Mesendoderm (in vitro differentiated cells): ENCODE data around the gene ATMIN.

ENCODE experiments used
- DNase-seq: peaks from one replicate; pipeline ENCODE4 v3.0.0; 2013
- H2AK5ac ChIP-seq: 2 replicates; pipeline ENCODE4 v1.6.1; 2013; ENCODE audit warnings: low read length, inconsistent platforms
- H2BK120ac ChIP-seq: 2 replicates; pipeline ENCODE4 v1.6.1; 2013; ENCODE audit warnings: low read depth, mild to moderate bottlenecking, low read length, moderate library complexity, mixed read lengths
- H2BK15ac ChIP-seq: replicated peaks from 2 replicates; pipeline ENCODE4 v1.6.1; 2013; ENCODE audit warnings: low read depth, mild to moderate bottlenecking, moderate library complexity
- H2BK5ac ChIP-seq: 2 replicates; pipeline ENCODE4 v1.6.1; 2013; ENCODE audit warnings: low read length, inconsistent platforms
- H3K18ac ChIP-seq: 2 replicates; pipeline ENCODE4 v1.6.1; 2013; ENCODE audit warnings: mild to moderate bottlenecking, low read length, mixed read lengths
- H3K23ac ChIP-seq: one replicate; pipeline ENCODE4 v1.6.1; 2013; ENCODE audit warnings: low read length
- H3K27ac ChIP-seq: 2 replicates; pipeline ENCODE4 v1.5.1; 2013; ENCODE audit warnings: low read depth, mild to moderate bottlenecking, inconsistent platforms, low read length, moderate library complexity
- H3K27me3 ChIP-seq: 2 replicates; pipeline ENCODE4 v1.6.1; 2013; ENCODE audit warnings: low read length, control low read depth, mild to moderate bottlenecking, inconsistent platforms; ENCODE audit not compliant: insufficient read depth, poor library complexity
- H3K36me3 ChIP-seq: 2 replicates; pipeline ENCODE4 v1.6.1; 2013; ENCODE audit warnings: low read length, inconsistent platforms; ENCODE audit not compliant: control insufficient read depth, insufficient read depth
- H3K4ac ChIP-seq: one replicate; pipeline ENCODE4 v1.6.1; 2013; ENCODE audit warnings: low read depth, mild to moderate bottlenecking, low read length, moderate library complexity
- H3K4me1 ChIP-seq: 2 replicates; pipeline ENCODE4 v1.6.1; 2013; ENCODE audit warnings: low read depth, low read length, inconsistent platforms; ENCODE audit not compliant: control insufficient read depth
- H3K4me2 ChIP-seq: 2 replicates; pipeline ENCODE4 v1.6.1; 2013; ENCODE audit warnings: low read length
- H3K4me3 ChIP-seq: 2 replicates; pipeline ENCODE4 v1.5.1; 2013; ENCODE audit warnings: mild to moderate bottlenecking, low read length
- H3K56ac ChIP-seq: one replicate; pipeline ENCODE4 v1.6.1; 2013; ENCODE audit warnings: low read length
- H3K79me1 ChIP-seq: 2 replicates; pipeline ENCODE4 v1.6.1; 2013; ENCODE audit warnings: low read length, inconsistent platforms
- H3K79me2 ChIP-seq: 2 replicates; pipeline ENCODE4 v1.6.1; 2013; ENCODE audit warnings: mild to moderate bottlenecking, low read length; ENCODE audit not compliant: control insufficient read depth, insufficient read depth
- H3K9ac ChIP-seq: 2 replicates; pipeline ENCODE4 v1.6.1; 2013; ENCODE audit warnings: low read length, inconsistent platforms
- H4K5ac ChIP-seq: one replicate; pipeline ENCODE4 v1.6.1; 2013; ENCODE audit warnings: low read length
- H4K8ac ChIP-seq: one replicate; pipeline ENCODE4 v1.6.1; 2013; ENCODE audit warnings: low read depth, mild to moderate bottlenecking, control low read depth, low read length, moderate library complexity
- WGBS: extraction: QIAGEN DNeasy Blood & Tissue Kit; methylation state at CpG from one replicate; pipeline ENCODE4 v1.1.7; 2013; ENCODE audit warnings: low lambda C conversion rate, missing lambda C conversion rate; ENCODE audit not compliant: insufficient coverage; ENCODE audit errors: extremely low coverage; 5-methylcytosine and 5-hydroxymethylcytosine counted together

Gene ATMIN

GRCh38 chr16:81006813-81007695, 28.6 kb upstream of the ATMIN start, which contains the start of the genes CENPN and CMC2:
Gene CENPN, plus strand, starts transcription at chr16:81007214. Its CDS starts 4,726 bp downstream, at chr16:81011940.
Gene CMC2, minus strand, starts transcription at chr16:81006885. Its CDS starts 9,491 bp downstream, at chr16:80997394.
- no peaks in the 10 kb centered on the region for H3K27me3 ChIP-seq
- no CpG with 5 or more reads among the region's 75 CpGs for WGBS
- no peaks in the 10 kb centered on the region for H3K4me1 ChIP-seq
- no peak within 1 kb of the TSS for H2BK120ac ChIP-seq
- peaks cover 2% of the 10 kb centered on the region for H3K36me3 ChIP-seq
- peaks cover 67% of the 10 kb centered on the region for H3K79me2 ChIP-seq
- peaks cover 18% of the 10 kb centered on the region for H3K79me1 ChIP-seq
- DNase-seq = peak; percentile 99
- no peak within 1 kb of the TSS for H2BK15ac ChIP-seq
- H3K9ac ChIP-seq = peak within 1 kb of the TSS; percentile 94
- peak within 1 kb of the TSS; percentile 65 for H3K18ac ChIP-seq
- peak within 1 kb of the TSS; percentile 80 for H3K4me2 ChIP-seq
- peak within 1 kb of the TSS; percentile 93 for H3K4me3 ChIP-seq
- no peak within 1 kb of the TSS for H2AK5ac ChIP-seq
- peak within 1 kb of the TSS; percentile 83 for H3K23ac ChIP-seq
- peak within 1 kb of the TSS; percentile 85 for H3K27ac ChIP-seq
- peak within 1 kb of the TSS; percentile 99 for H2BK5ac ChIP-seq
- peak within 1 kb of the TSS; percentile 56 for H3K4ac ChIP-seq
- no peak within 1 kb of the TSS for H4K5ac ChIP-seq
- H4K8ac ChIP-seq = no peak within 1 kb of the TSS
- H3K56ac ChIP-seq = peak within 1 kb of the TSS; percentile 100

DNA sequence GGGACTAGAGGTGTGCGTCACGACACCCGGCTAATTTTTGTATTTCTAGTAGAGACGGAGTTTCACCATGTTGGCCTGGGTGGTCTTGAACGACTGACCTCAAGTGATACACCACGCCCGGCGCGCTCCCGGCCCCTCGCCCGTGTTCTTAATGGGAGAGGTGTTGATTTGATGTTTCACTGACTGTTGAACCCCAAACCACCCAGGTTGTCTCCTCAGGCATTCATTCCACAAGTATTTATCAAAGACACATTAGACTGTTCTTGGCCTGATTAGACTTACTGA, 27.2 kb upstream of the ATMIN start:
- H4K8ac ChIP-seq = no peak overlapping the region
- no peak overlapping the region for H3K18ac ChIP-seq
- H2BK15ac ChIP-seq = no peak overlapping the region
- H2BK120ac ChIP-seq = no peak overlapping the region
- H3K27me3 ChIP-seq = no peaks in the 10 kb centered on the region
- H3K9ac ChIP-seq = peak overlapping the region; percentile 94
- WGBS = no CpG with 5 or more reads among the region's 12 CpGs
- H3K79me2 ChIP-seq = peaks cover 57% of the 10 kb centered on the region
- H3K4me2 ChIP-seq = no peak overlapping the region
- no peak overlapping the region for H2AK5ac ChIP-seq
- H3K27ac ChIP-seq = no peak overlapping the region
- H3K56ac ChIP-seq = peak overlapping the region; percentile 95
- peaks cover 15% of the 10 kb centered on the region for H3K79me1 ChIP-seq
- no peak overlapping the region for H3K23ac ChIP-seq
- peaks cover 4% of the 10 kb centered on the region for H3K36me3 ChIP-seq
- DNase-seq = no peak
- no peak overlapping the region for H2BK5ac ChIP-seq
- no peak overlapping the region for H3K4me3 ChIP-seq
- no peak overlapping the region for H3K4ac ChIP-seq
- no peaks in the 10 kb centered on the region for H3K4me1 ChIP-seq
- H4K5ac ChIP-seq = no peak overlapping the region

GRCh38 chr16:81012974-81013373, 22.7 kb upstream of the ATMIN start:
- Histone ChIP-seq H2BK15ac (no peak overlapping the region), H3K79me2 (peaks cover 27% of the 10 kb centered on the region), H2AK5ac (no peak overlapping the region), H2BK5ac (no peak overlapping the region), H4K8ac (no peak overlapping the region), H3K4ac (no peak overlapping the region), H3K79me1 (peaks cover 14% of the 10 kb centered on the region), H3K4me2 (no peak overlapping the region), H3K9ac (no peak overlapping the region), H3K4me1 (no peaks in the 10 kb centered on the region), H3K27ac (no peak overlapping the region), H3K18ac (no peak overlapping the region), H3K27me3 (no peaks in the 10 kb centered on the region), H3K36me3 (peaks cover 10% of the 10 kb centered on the region), H3K56ac (no peak overlapping the region), H3K4me3 (no peak overlapping the region), H4K5ac (no peak overlapping the region), H2BK120ac (no peak overlapping the region), H3K23ac (no peak overlapping the region)
- DNase-seq = no peak
- 100% methylated on average over 2 of the region's 3 CpGs for WGBS

GRCh38 chr16:81014672-81015071, 21.0 kb upstream of the ATMIN start:
- Histone ChIP-seq H3K23ac (no peak overlapping the region), H3K79me2 (peaks cover 12% of the 10 kb centered on the region), H3K4me2 (no peak overlapping the region), H3K4ac (no peak overlapping the region), H3K79me1 (peaks cover 8% of the 10 kb centered on the region), H3K4me1 (no peaks in the 10 kb centered on the region), H3K56ac (no peak overlapping the region), H3K9ac (no peak overlapping the region), H3K36me3 (peaks cover 12% of the 10 kb centered on the region), H2BK120ac (no peak overlapping the region), H3K4me3 (no peak overlapping the region), H2AK5ac (no peak overlapping the region), H4K8ac (no peak overlapping the region), H2BK15ac (no peak overlapping the region), H3K27ac (no peak overlapping the region), H3K27me3 (no peaks in the 10 kb centered on the region), H4K5ac (no peak overlapping the region), H2BK5ac (no peak overlapping the region), H3K18ac (no peak overlapping the region)
- WGBS = no CpG with 5 or more reads among the region's 2 CpGs
- DNase-seq = no peak

DNA sequence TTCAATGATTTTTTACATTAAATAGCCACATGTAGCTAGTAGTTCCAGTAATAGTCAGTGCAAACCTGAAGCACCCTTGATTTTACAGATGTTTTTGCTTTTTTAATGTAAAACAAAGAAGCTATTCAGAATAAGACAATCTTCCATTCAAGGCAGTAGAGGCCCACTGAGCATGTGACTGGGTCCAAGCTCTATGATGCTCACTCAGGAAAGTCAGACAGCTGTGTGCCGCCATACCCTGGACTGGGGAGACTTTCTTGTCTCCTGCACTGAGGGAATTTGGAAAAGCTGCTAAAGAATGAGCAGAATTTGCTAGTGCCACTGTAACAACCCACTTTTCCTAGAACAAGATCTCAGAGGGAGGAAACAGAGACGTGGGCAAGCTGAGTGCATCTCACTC, 17.1 kb upstream of the ATMIN start:
- no peak overlapping the region for H4K8ac ChIP-seq
- H3K56ac ChIP-seq = no peak overlapping the region
- H3K79me1 ChIP-seq = no peaks in the 10 kb centered on the region
- no peak overlapping the region for H3K4me3 ChIP-seq
- no CpG with 5 or more reads among the region's 2 CpGs for WGBS
- no peak overlapping the region for H3K27ac ChIP-seq
- no peaks in the 10 kb centered on the region for H3K27me3 ChIP-seq
- H3K36me3 ChIP-seq = peaks cover 9% of the 10 kb centered on the region
- H3K4me1 ChIP-seq = no peaks in the 10 kb centered on the region
- no peak overlapping the region for H3K4ac ChIP-seq
- DNase-seq = no peak
- no peak overlapping the region for H3K23ac ChIP-seq
- H3K9ac ChIP-seq = no peak overlapping the region
- no peak overlapping the region for H3K18ac ChIP-seq
- no peak overlapping the region for H2BK120ac ChIP-seq
- no peak overlapping the region for H4K5ac ChIP-seq
- H3K4me2 ChIP-seq = no peak overlapping the region
- no peak overlapping the region for H2BK5ac ChIP-seq
- H2AK5ac ChIP-seq = no peak overlapping the region
- no peak overlapping the region for H2BK15ac ChIP-seq
- H3K79me2 ChIP-seq = no peaks in the 10 kb centered on the region
